Fibroblast of villous mesenchyme (primary cell): ENCODE results near the gene FREM1. TPM values are rescaled to one million over a fixed set of nuclear protein-coding genes. Genes with fewer than 3 reads are reported as not detected.

Source experiments
- DNase-seq: peaks from one replicate; pipeline ENCODE4 v3.0.0-alpha.2; 2010; ENCODE audit warnings: low read depth
- H3K4me3 ChIP-seq: 2 replicates; pipeline ENCODE4 v1.5.1; 2011; ENCODE audit warnings: low read depth, mild to moderate bottlenecking, low read length
- total RNA-seq: library from RNA; depleted of rRNA; stranded (reverse); fragments of >200 nt; gene quantifications from 2 replicates; pipeline ENCODE4 v1.2.3, GENCODE V29; 2012
- TF ChIP-seq, protein P1 (sequence below): IDR thresholded peaks from 2 replicates; pipeline ENCODE4 v1.5.1; 2012; ENCODE audit warnings: low read depth, mild to moderate bottlenecking, low read length; ENCODE audit not compliant: insufficient read depth

FREM1 gene
- total RNA-seq, 1 donor, result 0.86 TPM

DNA sequence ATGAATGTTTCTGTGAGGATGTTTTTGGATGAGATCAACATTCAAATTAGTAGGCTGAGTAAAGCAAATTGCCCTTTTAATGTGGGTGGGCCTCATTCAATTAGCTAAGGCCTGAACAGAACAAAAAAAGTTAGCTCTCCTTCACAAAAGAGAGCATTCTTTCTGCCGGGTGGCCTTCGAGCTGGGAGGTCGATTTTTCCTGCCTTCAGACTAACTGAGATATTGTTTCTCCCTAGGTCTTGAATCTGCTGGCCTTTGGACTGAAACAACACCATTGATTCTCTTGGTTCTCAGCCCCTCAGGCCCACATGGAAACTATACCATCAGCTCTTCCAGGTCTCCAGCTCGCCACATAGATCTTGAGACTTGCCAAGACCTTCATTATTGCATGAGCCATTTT, 29.1 kb upstream of the FREM1 start:
- no peak overlapping the region for H3K4me3 ChIP-seq
- DNase-seq, result no peak
- TF ChIP-seq, protein P1, sequence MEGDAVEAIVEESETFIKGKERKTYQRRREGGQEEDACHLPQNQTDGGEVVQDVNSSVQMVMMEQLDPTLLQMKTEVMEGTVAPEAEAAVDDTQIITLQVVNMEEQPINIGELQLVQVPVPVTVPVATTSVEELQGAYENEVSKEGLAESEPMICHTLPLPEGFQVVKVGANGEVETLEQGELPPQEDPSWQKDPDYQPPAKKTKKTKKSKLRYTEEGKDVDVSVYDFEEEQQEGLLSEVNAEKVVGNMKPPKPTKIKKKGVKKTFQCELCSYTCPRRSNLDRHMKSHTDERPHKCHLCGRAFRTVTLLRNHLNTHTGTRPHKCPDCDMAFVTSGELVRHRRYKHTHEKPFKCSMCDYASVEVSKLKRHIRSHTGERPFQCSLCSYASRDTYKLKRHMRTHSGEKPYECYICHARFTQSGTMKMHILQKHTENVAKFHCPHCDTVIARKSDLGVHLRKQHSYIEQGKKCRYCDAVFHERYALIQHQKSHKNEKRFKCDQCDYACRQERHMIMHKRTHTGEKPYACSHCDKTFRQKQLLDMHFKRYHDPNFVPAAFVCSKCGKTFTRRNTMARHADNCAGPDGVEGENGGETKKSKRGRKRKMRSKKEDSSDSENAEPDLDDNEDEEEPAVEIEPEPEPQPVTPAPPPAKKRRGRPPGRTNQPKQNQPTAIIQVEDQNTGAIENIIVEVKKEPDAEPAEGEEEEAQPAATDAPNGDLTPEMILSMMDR, result no peak

DNA sequence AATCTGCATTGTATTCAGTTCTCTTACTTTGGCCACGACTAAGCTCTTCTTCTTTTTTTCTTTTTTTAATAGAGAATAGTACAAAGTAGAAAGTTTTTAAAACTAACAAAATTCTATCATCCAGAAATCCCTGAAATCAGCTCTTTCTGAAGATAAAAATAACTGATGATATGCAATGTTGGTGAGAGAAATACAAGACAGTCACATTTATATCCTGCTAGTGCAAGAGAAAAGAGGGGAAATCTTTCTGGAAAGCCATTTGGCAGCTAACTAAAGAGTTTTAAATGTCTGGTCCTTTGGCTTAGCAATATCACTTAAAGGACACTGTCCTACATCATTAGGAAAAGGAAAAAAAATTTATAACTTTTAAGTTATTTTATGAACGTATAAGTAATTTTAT, 27.0 kb upstream of the FREM1 start:
- TF ChIP-seq, protein P1, result no peak
- no peak overlapping the region for H3K4me3 ChIP-seq
- DNase-seq, result no peak

DNA sequence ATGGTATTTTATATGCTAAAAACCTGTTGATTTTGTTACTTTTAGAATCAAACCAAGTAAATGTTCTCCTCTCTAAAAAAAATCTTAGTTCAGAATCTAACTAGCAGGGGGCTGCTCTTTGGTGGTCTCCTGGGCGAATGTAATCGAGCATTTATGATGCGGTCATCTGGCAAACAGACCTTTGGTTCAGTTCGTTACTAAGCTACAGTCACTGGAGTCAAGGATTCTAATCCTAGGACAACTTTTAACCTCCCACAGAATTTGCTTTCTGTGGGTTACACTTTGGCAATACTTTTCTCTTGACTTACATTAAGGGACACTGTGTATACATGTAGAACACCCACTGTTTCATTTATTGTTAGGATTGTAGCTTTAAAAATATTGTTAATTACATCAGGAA, 26.3 kb upstream of the FREM1 start:
- no peak overlapping the region for H3K4me3 ChIP-seq
- TF ChIP-seq, protein P1, result no peak

DNA sequence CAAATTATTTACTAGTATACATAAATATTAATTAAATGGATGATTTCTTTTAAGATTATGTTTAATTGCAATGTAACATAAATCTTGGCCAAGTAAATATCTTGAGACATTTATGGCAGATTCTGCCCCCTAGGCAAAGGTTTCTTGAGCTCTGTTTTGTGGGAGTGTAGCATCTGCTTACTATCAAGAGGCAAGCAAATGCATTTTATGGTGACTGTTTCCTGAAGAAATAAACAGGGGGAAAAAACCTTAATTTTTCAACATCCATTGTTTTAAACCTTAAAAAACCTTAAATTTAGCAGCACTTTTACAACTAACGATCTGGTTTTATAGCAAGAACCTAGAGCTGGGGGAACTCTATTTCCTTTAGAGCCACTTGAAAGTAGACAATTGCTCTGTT, 25.7 kb upstream of the FREM1 start:
- TF ChIP-seq, protein P1, result no peak
- no peak overlapping the region for H3K4me3 ChIP-seq
- peak; percentile 54 for DNase-seq

More for the DNA sequence above, 26.3 kb upstream of the FREM1 start:
- no peak for DNase-seq

DNA sequence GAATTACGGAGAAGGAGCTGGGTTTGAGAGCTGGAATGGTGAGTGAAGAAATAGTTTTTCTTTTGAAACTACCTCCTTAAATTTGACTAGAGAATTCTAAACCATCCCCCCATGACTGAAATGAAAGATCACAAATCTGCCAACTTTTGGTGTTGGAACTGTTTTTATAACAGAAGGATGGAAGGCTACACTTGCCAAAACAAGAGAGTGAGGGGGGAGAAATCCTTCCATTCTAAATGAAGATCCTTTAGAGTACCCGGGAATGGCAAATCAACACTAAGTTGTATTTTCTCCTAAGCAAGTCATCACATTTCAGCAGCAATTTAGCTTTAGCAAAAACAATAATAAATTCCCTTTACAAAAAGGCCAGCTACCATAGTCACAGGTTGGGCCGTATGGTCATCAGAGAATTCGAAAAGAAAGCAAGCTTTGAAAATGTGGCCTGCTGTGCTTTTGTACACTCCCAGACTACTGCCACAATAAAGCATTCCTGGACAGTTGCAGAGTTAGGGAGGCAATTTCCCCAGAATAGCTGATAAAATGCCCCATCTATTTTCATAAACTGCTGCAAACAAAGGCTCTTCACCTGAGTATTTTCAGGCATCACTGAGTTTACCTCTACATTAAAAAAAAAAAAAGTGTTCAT, 25.0 kb upstream of the FREM1 start:
- no peak overlapping the region for H3K4me3 ChIP-seq
- TF ChIP-seq, protein P1, result no peak
- DNase-seq, result peak; percentile 18

DNA sequence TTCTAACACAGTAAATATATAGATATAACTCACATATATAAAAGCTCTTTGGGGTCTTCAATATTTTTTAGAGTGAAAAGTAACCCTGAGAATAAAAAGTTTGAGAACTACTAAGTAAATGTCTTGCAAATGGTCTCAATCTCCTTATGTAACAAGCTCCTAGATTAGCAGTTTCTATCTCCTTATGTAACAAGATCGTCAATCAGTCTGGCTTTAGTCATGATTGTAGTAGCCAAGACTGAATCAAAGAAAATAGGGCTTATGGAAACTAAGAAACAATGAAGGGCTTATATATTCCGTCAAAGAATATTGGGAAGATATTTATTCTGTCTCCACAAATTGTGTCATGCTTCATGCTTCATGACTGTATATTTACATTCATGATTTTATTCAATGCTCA, 22.4 kb upstream of the FREM1 start:
- no peak for DNase-seq
- TF ChIP-seq, protein P1, result no peak
- no peak overlapping the region for H3K4me3 ChIP-seq

DNA sequence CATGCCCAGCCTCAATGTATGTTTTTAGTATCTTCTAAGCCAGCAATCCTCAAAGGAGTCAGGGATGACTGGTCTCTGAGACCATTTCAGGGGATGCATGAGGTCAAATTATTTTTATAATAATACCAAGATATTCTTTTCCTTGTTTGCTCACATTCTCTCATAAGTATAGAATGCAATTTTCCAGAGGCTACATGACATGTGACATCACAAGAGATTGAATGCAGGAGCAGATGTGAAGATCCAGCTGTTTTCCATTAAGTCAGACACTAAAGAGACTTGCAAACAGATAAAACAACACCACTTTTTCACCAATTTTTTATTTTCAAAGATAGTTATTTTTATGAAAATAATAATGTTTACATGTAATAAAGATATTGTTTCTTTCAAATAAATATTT, 22.0 kb upstream of the FREM1 start:
- H3K4me3 ChIP-seq, result no peak overlapping the region
- DNase-seq, result no peak
- TF ChIP-seq, protein P1, result no peak
